Tibial nerve (tissue), 4 donors: ENCODE measurements around the gene FIBCD1. TPM values are rescaled to one million over a fixed set of nuclear protein-coding genes. Genes with fewer than 3 reads are reported as not detected.

Source experiments
- DNase-seq, 2 donors: peaks; one replicate each; pipeline ENCODE4 v3.0.0-alpha.2; 2019; ENCODE audit warnings: low spot score in 2 of 2
- H3K27ac ChIP-seq, 4 donors: fragments of 200-600 bp; sonication (generic) in 3 of 4; one replicate each; pipeline ENCODE4 v1.5.1; 2017 to 2019; ENCODE audit warnings: mild to moderate bottlenecking in 1 of 4
- H3K27me3 ChIP-seq, 2 donors: fragments of 200-600 bp; sonication (generic) in 1 of 2; one replicate each; pipeline versions ENCODE4 v1.5.1 to v1.6.0; 2017 to 2019
- H3K36me3 ChIP-seq, 3 donors: fragments of 200-600 bp; sonication (generic); one replicate each; pipeline ENCODE4 v1.5.1; 2018 to 2019
- H3K4me1 ChIP-seq, 4 donors: fragments of 200-600 bp; sonication (generic) in 3 of 4; one replicate each; pipeline ENCODE4 v1.5.1; 2017 to 2019
- H3K4me3 ChIP-seq, 4 donors: fragments of 200-600 bp; sonication (generic) in 3 of 4; one replicate each; pipeline ENCODE4 v1.5.1; 2017 to 2019; ENCODE audit warnings: mild to moderate bottlenecking in 1 of 4, moderate library complexity in 1 of 4
- H3K9me3 ChIP-seq, 4 donors: fragments of 200-600 bp; sonication (generic) in 3 of 4; one replicate each; pipeline ENCODE4 v1.5.1; 2017 to 2019
- EP300 ChIP-seq, 2 donors: sonication (generic); formaldehyde crosslinking; IDR thresholded peaks; one replicate each; pipeline ENCODE4 v1.6.1; 2017; ENCODE audit warnings: antibody characterized with exemption in 2 of 2, mild to moderate bottlenecking in 1 of 2
- POLR2A ChIP-seq, 2 donors: fragments of 450-650 bp; IDR thresholded peaks; one replicate each; pipeline ENCODE4 v1.6.1; 2017; ENCODE audit warnings: antibody characterized with exemption in 2 of 2, mild to moderate bottlenecking in 2 of 2, moderate library complexity in 2 of 2
- WGBS, 2 donors: methylation state at CpG; one replicate each; pipeline ENCODE4 v1.1.5; 2018; 5-methylcytosine and 5-hydroxymethylcytosine counted together
- total RNA-seq, 4 donors: library from RNA; depleted of rRNA; stranded (reverse); fragments of >200 nt; gene quantifications; one replicate each; pipeline ENCODE4 v1.1.0, GENCODE V29; 2016
- TF ChIP-seq, protein P1 (sequence below), 5 experiments: fragments of 200-600 bp in 3 of 5; fragments of 450-650 bp in 2 of 5; sonication (generic) in 3 of 5; IDR thresholded peaks; one replicate each; pipeline ENCODE4 v1.5.1; 2016 to 2019; ENCODE audit warnings: antibody characterized with exemption in 5 of 5, mild to moderate bottlenecking in 3 of 5, moderate library complexity in 2 of 5

Gene FIBCD1
- total RNA-seq, 4 donors from 2014 or later, result not detected

DNA sequence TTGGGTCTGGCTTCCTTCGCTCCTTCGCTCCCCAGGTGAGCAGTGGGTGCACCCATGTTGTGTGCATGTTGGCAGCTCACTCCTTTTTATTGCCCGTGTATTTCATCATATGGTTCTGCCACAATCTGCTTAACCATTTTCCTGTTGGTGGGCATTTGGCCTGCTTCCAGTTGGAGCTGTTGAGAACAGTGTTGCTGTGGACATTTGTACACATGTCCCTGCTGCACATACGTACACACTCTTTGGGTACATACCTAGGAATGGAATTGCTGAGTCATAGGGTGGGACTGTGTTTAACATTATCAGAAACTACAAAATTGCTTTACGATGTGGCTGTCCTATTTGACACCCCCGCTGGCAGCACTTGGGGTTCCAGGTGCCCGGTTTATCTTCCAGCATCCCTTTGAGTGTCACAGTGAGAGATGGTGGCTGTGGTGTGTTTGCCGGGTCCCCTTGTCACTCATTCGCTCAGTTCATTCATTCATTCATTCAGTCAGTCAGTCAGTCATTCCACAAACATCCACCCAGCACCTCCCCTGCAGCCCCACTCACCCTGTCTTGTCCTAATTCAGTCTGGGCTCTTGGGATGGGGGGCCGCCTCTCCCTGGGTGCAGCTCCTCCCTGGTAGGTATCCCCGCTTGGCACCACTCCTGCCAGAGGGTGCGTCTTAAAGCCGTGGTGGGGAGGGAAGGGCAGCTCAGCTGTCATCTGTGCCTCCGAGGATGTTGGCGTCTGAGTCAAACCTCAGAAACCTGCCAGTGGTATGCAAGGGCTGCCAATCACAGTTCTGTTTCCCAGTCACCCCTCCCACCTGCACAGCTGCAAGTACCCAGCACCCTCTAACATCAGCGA lies 7.9 kb upstream of the FIBCD1 start:
- TF ChIP-seq EP300 (IDR thresholded peaks at IDR 0.05) (no peak), POLR2A (IDR thresholded peaks at IDR 0.05) (no peak)
- TF ChIP-seq, protein P1, sequence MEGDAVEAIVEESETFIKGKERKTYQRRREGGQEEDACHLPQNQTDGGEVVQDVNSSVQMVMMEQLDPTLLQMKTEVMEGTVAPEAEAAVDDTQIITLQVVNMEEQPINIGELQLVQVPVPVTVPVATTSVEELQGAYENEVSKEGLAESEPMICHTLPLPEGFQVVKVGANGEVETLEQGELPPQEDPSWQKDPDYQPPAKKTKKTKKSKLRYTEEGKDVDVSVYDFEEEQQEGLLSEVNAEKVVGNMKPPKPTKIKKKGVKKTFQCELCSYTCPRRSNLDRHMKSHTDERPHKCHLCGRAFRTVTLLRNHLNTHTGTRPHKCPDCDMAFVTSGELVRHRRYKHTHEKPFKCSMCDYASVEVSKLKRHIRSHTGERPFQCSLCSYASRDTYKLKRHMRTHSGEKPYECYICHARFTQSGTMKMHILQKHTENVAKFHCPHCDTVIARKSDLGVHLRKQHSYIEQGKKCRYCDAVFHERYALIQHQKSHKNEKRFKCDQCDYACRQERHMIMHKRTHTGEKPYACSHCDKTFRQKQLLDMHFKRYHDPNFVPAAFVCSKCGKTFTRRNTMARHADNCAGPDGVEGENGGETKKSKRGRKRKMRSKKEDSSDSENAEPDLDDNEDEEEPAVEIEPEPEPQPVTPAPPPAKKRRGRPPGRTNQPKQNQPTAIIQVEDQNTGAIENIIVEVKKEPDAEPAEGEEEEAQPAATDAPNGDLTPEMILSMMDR (IDR thresholded peaks at IDR 0.05), result no peak
- H3K9me3 ChIP-seq, result peaks cover 0 to 4% (median 0%) of the 10 kb centered on the region in 4 donors
- no peaks in the 10 kb centered on the region for H3K36me3 ChIP-seq
- H3K27me3 ChIP-seq, result peaks cover 0 to 27% of the 10 kb centered on the region in 2 donors
- 66 to 69% methylated on average over 11 to 16 of the region's 16 CpGs for WGBS, 2 donors
- no peak overlapping the region for H3K4me3 ChIP-seq
- no peaks in the 10 kb centered on the region for H3K4me1 ChIP-seq
- no peak overlapping the region for H3K27ac ChIP-seq
- no peak for DNase-seq

DNA sequence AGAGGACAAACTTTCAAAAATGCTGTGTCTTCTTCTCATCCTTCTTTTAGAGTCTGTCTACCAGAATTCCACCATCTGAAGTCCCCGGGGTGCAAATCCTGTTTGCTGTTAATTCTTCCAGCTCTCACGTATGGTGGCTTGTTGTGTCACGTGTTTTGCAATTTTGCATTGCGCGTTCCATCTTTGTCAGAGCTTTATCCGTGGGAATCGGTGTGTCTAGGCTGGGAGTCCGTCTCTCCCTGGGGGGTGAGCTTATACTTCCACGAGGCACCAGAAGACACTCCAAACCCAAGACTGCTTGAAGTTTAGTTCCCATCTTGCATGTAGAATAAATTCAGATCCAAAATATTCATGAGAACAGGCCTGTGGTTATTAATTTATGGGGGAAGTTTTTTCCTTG lies 6.1 kb upstream of the FIBCD1 start:
- Histone ChIP-seq H3K9me3 (peaks cover 0 to 4% (median 0%) of the 10 kb centered on the region in 4 donors), H3K27ac (no peak overlapping the region), H3K36me3 (no peaks in the 10 kb centered on the region), H3K27me3 (peaks cover 0 to 45% of the 10 kb centered on the region in 2 donors), H3K4me3 (no peak overlapping the region), H3K4me1 (peaks cover 0 to 9% (median 2%) of the 10 kb centered on the region in 4 donors)
- WGBS, 2 donors, result 87 to 89% methylated on average over 9 of the region's 9 CpGs
- no peak for TF ChIP-seq POLR2A (IDR thresholded peaks at IDR 0.05)
- TF ChIP-seq, protein P1 (IDR thresholded peaks at IDR 0.05), result no peak
- no peak for TF ChIP-seq EP300 (IDR thresholded peaks at IDR 0.05)
- DNase-seq, result no peak

DNA sequence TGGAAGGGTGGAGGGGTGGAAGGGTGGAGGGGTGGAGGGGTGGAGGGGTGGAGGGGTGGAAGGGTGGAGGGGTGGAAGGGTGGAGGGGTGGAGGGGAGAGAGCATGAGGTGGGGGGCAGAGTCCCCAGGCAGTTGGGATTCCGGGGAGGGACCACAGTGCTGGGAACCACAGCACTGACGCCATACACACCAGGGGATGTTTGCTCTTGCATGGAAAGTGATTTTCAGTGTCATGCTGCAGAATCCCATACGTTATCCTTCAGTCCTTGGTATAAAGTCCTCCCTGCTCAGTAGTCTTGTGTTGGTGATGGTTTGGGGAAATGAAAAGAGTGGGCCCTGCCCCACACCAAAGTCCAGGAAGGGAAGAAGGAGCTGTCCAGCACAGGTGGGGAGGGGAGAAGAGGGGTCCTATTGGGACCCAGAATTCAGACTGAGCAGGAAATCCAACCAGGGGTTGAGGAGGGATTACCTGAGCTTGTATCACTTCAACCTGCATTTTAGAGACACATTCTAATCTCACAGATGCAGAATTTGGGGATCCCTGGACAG lies 5.5 kb upstream of the FIBCD1 start:
- Histone ChIP-seq H3K4me1 (peaks cover 0 to 15% (median 3%) of the 10 kb centered on the region in 4 donors), H3K4me3 (no peak overlapping the region), H3K9me3 (peaks cover 0 to under 1% (median 0%) of the 10 kb centered on the region in 4 donors), H3K27ac (no peak overlapping the region), H3K27me3 (peaks cover 0 to 47% of the 10 kb centered on the region in 2 donors), H3K36me3 (no peaks in the 10 kb centered on the region)
- no peak for DNase-seq
- TF ChIP-seq POLR2A (IDR thresholded peaks at IDR 0.05) (no peak), EP300 (IDR thresholded peaks at IDR 0.05) (no peak)
- TF ChIP-seq, protein P1 (IDR thresholded peaks at IDR 0.05), result no peak
- 20 to 41% methylated on average over 3 of the region's 3 CpGs for WGBS, 2 donors

DNA sequence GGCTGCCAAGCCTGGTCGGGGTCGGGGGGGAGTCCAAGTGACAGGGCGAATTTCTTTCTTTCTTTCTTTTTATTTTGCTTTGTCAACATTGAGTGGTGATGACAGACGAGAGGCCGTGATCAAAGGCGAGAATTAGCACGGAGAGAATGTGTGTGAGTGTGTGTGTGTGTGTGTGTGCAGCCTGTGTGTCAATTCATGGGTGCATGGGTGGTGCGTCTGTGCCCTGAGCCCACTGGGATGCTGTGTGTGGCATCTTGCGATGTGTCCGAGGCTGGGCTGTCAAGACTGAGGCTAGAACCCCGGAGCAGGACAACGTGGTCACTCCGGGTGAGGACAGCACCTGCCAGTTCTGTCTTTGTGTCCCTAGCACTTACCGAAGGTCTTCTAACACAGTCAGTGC lies 4.7 kb upstream of the FIBCD1 start:
- Histone ChIP-seq H3K27me3 (peaks cover 0 to 48% of the 10 kb centered on the region in 2 donors), H3K4me3 (no peak overlapping the region), H3K9me3 (no peaks in the 10 kb centered on the region), H3K36me3 (no peaks in the 10 kb centered on the region), H3K4me1 (peaks cover 0 to 23% (median 11%) of the 10 kb centered on the region in 4 donors), H3K27ac (no peak overlapping the region)
- 55 to 59% methylated on average over 14 of the region's 14 CpGs for WGBS, 2 donors
- TF ChIP-seq POLR2A (IDR thresholded peaks at IDR 0.05), result no peak
- TF ChIP-seq, protein P1 (IDR thresholded peaks at IDR 0.05), result no peak
- no peak for TF ChIP-seq EP300 (IDR thresholded peaks at IDR 0.05)
- no peak for DNase-seq

DNA sequence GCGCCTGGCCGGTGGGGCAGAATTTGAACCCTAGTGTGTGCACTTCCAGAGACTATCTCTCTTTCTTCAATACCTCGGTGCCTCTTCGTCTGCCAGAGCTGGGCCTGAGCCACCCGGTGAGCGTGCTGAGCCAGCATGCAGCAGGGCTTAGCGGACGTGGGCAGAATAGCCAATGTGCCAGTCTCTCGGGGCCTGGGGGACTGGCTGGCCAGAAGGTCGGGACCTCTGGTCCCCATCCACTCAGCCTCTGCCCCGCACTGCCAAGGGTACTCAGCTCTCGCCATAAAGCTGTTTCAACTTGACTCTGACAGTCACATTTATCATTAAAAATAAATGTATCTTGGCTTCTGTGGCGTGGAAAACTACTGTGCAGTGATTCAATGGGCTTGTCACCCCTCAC lies 4.2 kb upstream of the FIBCD1 start:
- Histone ChIP-seq H3K4me3 (no peak overlapping the region), H3K4me1 (peaks cover 0 to 28% (median 13%) of the 10 kb centered on the region in 4 donors), H3K27ac (no peak overlapping the region), H3K9me3 (no peaks in the 10 kb centered on the region), H3K36me3 (no peaks in the 10 kb centered on the region), H3K27me3 (peaks cover 0 to 48% of the 10 kb centered on the region in 2 donors)
- TF ChIP-seq EP300 (IDR thresholded peaks at IDR 0.05), result no peak
- no peak for TF ChIP-seq POLR2A (IDR thresholded peaks at IDR 0.05)
- TF ChIP-seq, protein P1 (IDR thresholded peaks at IDR 0.05), result no peak
- DNase-seq, result no peak
- 53 to 54% methylated on average over 13 of the region's 13 CpGs for WGBS, 2 donors
